ENCODE data around the gene TIMM23. TPM values are rescaled to one million over a fixed set of nuclear protein-coding genes. Genes with fewer than 3 reads are reported as not detected.

The TIMM23 gene
- total and polyA plus RNA-seq, 2 of the 4 experiments (the other 2 are of a cell fraction) = 82.4 to 86.2 TPM

- ChIA-PET POLR2A (ENCODE audit: unreplicated experiment) (no interaction called here), CTCF (no interaction called here)
- no peak for TF ChIP-seq CEBPB (IDR thresholded peaks at IDR 0.05; ENCODE audit: low read depth, low read length)
- TF ChIP-seq MXI1 (IDR thresholded peaks at IDR 0.05; ENCODE audit: borderline replicate concordance, low read depth, low read length) = no peak
- TF ChIP-seq SMC3 (IDR thresholded peaks at IDR 0.05; ENCODE audit: low read depth, low read length) = no peak
- Histone ChIP-seq H3K9ac (ENCODE audit: low read depth, low read length) (no peak overlapping the region), H2AFZ (replicated peaks; ENCODE audit: low read length, poor library complexity) (peak overlapping the region; percentile 36), H3K9me1 (ENCODE audit: insufficient read depth, low read length) (peaks cover 2% of the 10 kb centered on the region; the same call in 1 of the 2 replicates), H3K4me1 (ENCODE audit: control insufficient read depth, insufficient read depth, low read length) (peaks cover 10% of the 10 kb centered on the region), H4K20me1 (ENCODE audit: insufficient read depth, low read length) (peaks cover 21% of the 10 kb centered on the region), H2BK20ac (ENCODE audit: low read depth, low read length) (no peak overlapping the region), H4K5ac (ENCODE audit: low read depth, low read length) (peak overlapping the region; percentile 23; the same call in 1 of the 2 replicates), H3K56ac (ENCODE audit: extremely low read depth, insufficient read depth, low read length) (no peak overlapping the region), H4K8ac (ENCODE audit: low read depth in 2 of 2, low read length in 2 of 2) (peak overlapping the region in 1 of 2 experiments; percentile 73; a peak in 3 of 4 replicates), H4K91ac (ENCODE audit: insufficient read depth, low read depth, low read length) (no peak overlapping the region), H2BK5ac (ENCODE audit: low read depth, low read length, poor library complexity, severe bottlenecking) (no peak overlapping the region), H2BK15ac (ENCODE audit: low read depth, low read length) (no peak overlapping the region), H3K23ac (ENCODE audit: low read depth, low read length) (no peak overlapping the region), H3K4me2 (ENCODE audit: low read depth, low read length) (no peak overlapping the region), H3K79me1 (ENCODE audit: low read depth in 1 of 2, low read length in 2 of 2) (peaks cover 3 to 11% of the 10 kb centered on the region in 2 experiments; a peak in 1 of 4 replicates), H3K4me3 (ENCODE audit: insufficient read depth, low read depth, low read length) (no peak overlapping the region), H3K18ac (ENCODE audit: low read depth, low read length) (no peak overlapping the region), H2AK9ac (replicated peaks; ENCODE audit: low read depth, low read length, poor library complexity) (no peak overlapping the region), H2BK120ac (ENCODE audit: low read depth, low read length) (no peak overlapping the region), H3K27ac (ENCODE audit: insufficient read depth, low read length) (no peak overlapping the region), H3K27me3 (ENCODE audit: control insufficient read depth, insufficient read depth, low read length) (no peaks in the 10 kb centered on the region; the same call in 1 of the 2 replicates), H2AK5ac (ENCODE audit: low read depth, low read length) (no peak overlapping the region; the same call in 1 of the 2 replicates), H3K14ac (replicated peaks; ENCODE audit: low read depth, low read length) (no peak overlapping the region), H3K4ac (ENCODE audit: low read depth, low read length) (no peak overlapping the region), H3K9me3 (ENCODE audit: control insufficient read depth, insufficient read depth, low read length) (no peaks in the 10 kb centered on the region), H3K36me3 (ENCODE audit: control insufficient read depth, insufficient read depth, low read length) (no peaks in the 10 kb centered on the region)
- DNase-seq (no peak), ATAC-seq (ENCODE audit: low read depth) (no peak)
- in situ Hi-C loops (cut with MboI; ENCODE audit: low sequenced_read_pairs) (no loop called here), dilution Hi-C loops (cut with HindIII; ENCODE audit: low sequenced_read_pairs, unreplicated experiment) (no loop called here), intact Hi-C loops (cut with micrococcal nuclease) (no loop called here)
- BruUV-seq (replicated peaks) = no TSS peak
- 86% methylated on average over 1 of the region's 6 CpGs; no CpG with 5 or more reads in 1 of the 2 experiments for WGBS, 2 experiments (ENCODE audit: extremely low coverage in 2 of 2, insufficient read length in 1 of 2)
Measured at GRCh38 chr10:46031648-46032532, 59.6 kb downstream of the TIMM23 start.
